H9 (cell line): ENCODE data around the gene SPAG7. TPM values are rescaled to one million over a fixed set of nuclear protein-coding genes. Genes with fewer than 3 reads are reported as not detected.

ENCODE experiments used
- DNase-seq: peaks from one replicate; pipeline ENCODE4 v3.0.0-alpha.2; 2017
- H2AFZ ChIP-seq: one replicate; pipeline ENCODE4 v1.6.1; 2013; ENCODE audit warnings: mild to moderate bottlenecking, low read length, control low read depth, moderate library complexity
- H2AK5ac ChIP-seq: 2 replicates; pipeline ENCODE4 v1.6.1; 2013; ENCODE audit warnings: low read length, control low read depth, mixed read lengths; ENCODE audit not compliant: insufficient read length
- H2BK120ac ChIP-seq: one replicate; pipeline ENCODE4 v1.6.1; 2013; ENCODE audit warnings: low read depth, mild to moderate bottlenecking, low read length, control low read depth, inconsistent platforms; ENCODE audit not compliant: poor library complexity, severe bottlenecking
- H2BK12ac ChIP-seq: 2 replicates; pipeline ENCODE4 v1.6.1; 2013; ENCODE audit warnings: low read length, control low read depth, mixed read lengths, low read depth; ENCODE audit not compliant: insufficient read length
- H2BK15ac ChIP-seq: 2 replicates; pipeline ENCODE4 v1.6.1; 2013; ENCODE audit warnings: low read depth, low read length, control low read depth
- H2BK20ac ChIP-seq: one replicate; pipeline ENCODE4 v1.6.1; 2013; ENCODE audit warnings: low read depth, mild to moderate bottlenecking, low read length, control low read depth, inconsistent platforms; ENCODE audit not compliant: poor library complexity, severe bottlenecking
- H2BK5ac ChIP-seq: 2 replicates; pipeline ENCODE4 v1.6.1; 2013; ENCODE audit warnings: low read length, control low read depth, mixed read lengths; ENCODE audit not compliant: insufficient read length
- H3K14ac ChIP-seq: 2 replicates; pipeline ENCODE4 v1.6.1; 2013; ENCODE audit warnings: low read length, control low read depth; ENCODE audit not compliant: insufficient read depth
- H3K18ac ChIP-seq: 2 replicates; pipeline ENCODE4 v1.6.1; 2013; ENCODE audit warnings: low read depth, mild to moderate bottlenecking, mixed read lengths, low read length, control low read depth; ENCODE audit not compliant: insufficient read length
- H3K23ac ChIP-seq: 2 replicates; pipeline ENCODE4 v1.6.1; 2013; ENCODE audit warnings: low read length, control low read depth, mixed read lengths, low read depth; ENCODE audit not compliant: insufficient read length
- H3K23me2 ChIP-seq: 2 replicates; pipeline ENCODE4 v1.6.1; 2013; ENCODE audit warnings: low read depth, mild to moderate bottlenecking, mixed read lengths, low read length, control low read depth; ENCODE audit not compliant: insufficient read length, poor library complexity, severe bottlenecking
- H3K27ac ChIP-seq: 2 replicates; pipeline ENCODE4 v1.5.1; 2013; ENCODE audit warnings: low read length, control low read depth, mixed read lengths, low read depth; ENCODE audit not compliant: insufficient read length
- H3K27me3 ChIP-seq: 2 replicates; pipeline ENCODE4 v1.6.1; 2013; ENCODE audit warnings: low read length, control low read depth, inconsistent platforms; ENCODE audit not compliant: insufficient read depth
- H3K4ac ChIP-seq: 2 replicates; pipeline ENCODE4 v1.6.1; 2013; ENCODE audit warnings: low read depth, mild to moderate bottlenecking, control low read depth, inconsistent platforms, low read length, moderate library complexity
- H3K4me1 ChIP-seq: 2 replicates; pipeline ENCODE4 v1.6.1; 2013; ENCODE audit warnings: low read length, control low read depth, inconsistent platforms; ENCODE audit not compliant: insufficient read depth
- H3K4me2 ChIP-seq: 2 replicates; pipeline ENCODE4 v1.6.1; 2013; ENCODE audit warnings: low read length, control low read depth, mixed read lengths; ENCODE audit not compliant: insufficient read length, insufficient read depth
- H3K56ac ChIP-seq: 2 replicates; pipeline ENCODE4 v1.6.1; 2013; ENCODE audit warnings: low read depth, mild to moderate bottlenecking, mixed read lengths, low read length, control low read depth; ENCODE audit not compliant: insufficient read length
- H3K79me1 ChIP-seq: 2 replicates; pipeline ENCODE4 v1.6.1; 2013; ENCODE audit warnings: low read depth, mild to moderate bottlenecking, moderate library complexity, low read length, control low read depth, inconsistent platforms; ENCODE audit not compliant: insufficient read depth, poor library complexity, severe bottlenecking
- H3K79me2 ChIP-seq: 2 replicates; pipeline ENCODE4 v1.6.1; 2013; ENCODE audit warnings: low read length, control low read depth, inconsistent platforms; ENCODE audit not compliant: insufficient read depth
- H3K9ac ChIP-seq: 2 replicates; pipeline ENCODE4 v1.6.1; 2013; ENCODE audit warnings: low read length, control low read depth, mixed read lengths; ENCODE audit not compliant: insufficient read length; ENCODE audit errors: extremely low read depth
- H3K9me3 ChIP-seq: one replicate; pipeline ENCODE4 v1.6.1; 2013; ENCODE audit warnings: low read depth, low read length, inconsistent platforms; ENCODE audit not compliant: control insufficient read depth
- H3T11ph ChIP-seq: one replicate; pipeline ENCODE4 v1.6.1; 2013; ENCODE audit warnings: mild to moderate bottlenecking, low read length, control low read depth, inconsistent platforms
- H4K20me1 ChIP-seq: one replicate; pipeline ENCODE4 v1.6.1; 2013; ENCODE audit not compliant: control insufficient read depth, insufficient read length, insufficient read depth
- H4K5ac ChIP-seq: 2 replicates; pipeline ENCODE4 v1.6.1; 2013; ENCODE audit warnings: low read depth, mild to moderate bottlenecking, mixed read lengths, low read length, control low read depth; ENCODE audit not compliant: insufficient read length
- H4K8ac ChIP-seq: replicated peaks from 2 replicates; pipeline ENCODE4 v1.6.1; 2013; ENCODE audit warnings: low read length, control low read depth, mixed read lengths, low read depth; ENCODE audit not compliant: insufficient read length
- H4K91ac ChIP-seq: 2 replicates; pipeline ENCODE4 v1.6.1; 2013; ENCODE audit warnings: low read depth, mild to moderate bottlenecking, moderate library complexity, mixed read lengths, low read length, control low read depth; ENCODE audit not compliant: insufficient read length
- H3K27ac Mint-ChIP-seq, 3 experiments: 2 replicates in 2 of 3; 3 replicates in 1 of 3; pipeline ENCODE4 v1.8.0; 2020 to 2021; ENCODE audit warnings: mixed read lengths in 3 of 3, mild to moderate bottlenecking in 1 of 3, moderate library complexity in 1 of 3
- H3K27me3 Mint-ChIP-seq: 2 replicates; pipeline ENCODE4 v1.8.0; 2021; ENCODE audit warnings: low read depth, mild to moderate bottlenecking, moderate library complexity, mixed read lengths
- H3K36me3 Mint-ChIP-seq, 3 experiments: 2 replicates in 2 of 3; 3 replicates in 1 of 3; pipeline ENCODE4 v1.8.0; 2020 to 2021; ENCODE audit warnings: low read depth in 3 of 3, mixed read lengths in 3 of 3; ENCODE audit not compliant: insufficient read depth in 1 of 3
- H3K4me1 Mint-ChIP-seq, 2 experiments: 2 replicates each; pipeline ENCODE4 v1.8.0; 2020; ENCODE audit warnings: mixed read lengths in 2 of 2
- H3K4me3 Mint-ChIP-seq, 2 experiments: 2 replicates in 1 of 2; 3 replicates in 1 of 2; pipeline ENCODE4 v1.8.0; 2020 to 2021; ENCODE audit warnings: mild to moderate bottlenecking in 2 of 2, mixed read lengths in 2 of 2, moderate library complexity in 1 of 2
- H3K9me3 Mint-ChIP-seq, 2 experiments: 2 replicates in 1 of 2; 3 replicates in 1 of 2; pipeline ENCODE4 v1.8.0; 2020; ENCODE audit warnings: mild to moderate bottlenecking in 2 of 2, mixed read lengths in 2 of 2, moderate library complexity in 1 of 2
- CTCF ChIP-seq: fragments of 200-600 bp; sonication (generic); conservative IDR thresholded peaks from 3 replicates; pipeline ENCODE4 v1.8.0; 2021; ENCODE audit warnings: antibody characterized with exemption, mild to moderate bottlenecking
- WGBS: extraction: QIAGEN DNeasy Blood & Tissue Kit; methylation state at CpG from one replicate; pipeline ENCODE4 v1.1.7; 2013; ENCODE audit warnings: missing lambda C conversion rate, low lambda C conversion rate, mixed read lengths; ENCODE audit not compliant: insufficient read length; ENCODE audit errors: extremely low coverage; 5-methylcytosine and 5-hydroxymethylcytosine counted together
- total RNA-seq: library from RNA; stranded (reverse); gene quantifications from 2 replicates; pipeline ENCODE4 v1.2.1, GENCODE V29; 2021

SPAG7 gene
- total RNA-seq, 1 experiment from 2014 or later = 102 TPM

GRCh38 chr17:4947010-4947410 lies 20.6 kb downstream of the SPAG7 start:
- peaks cover 37 to 38% of the 10 kb centered on the region in 2 experiments for H3K4me1 Mint-ChIP-seq
- no peaks in the 10 kb centered on the region for H3K27me3 ChIP-seq

More at GRCh38 chr17:4947010-4947410, 20.6 kb downstream of the SPAG7 start:
- Histone ChIP-seq H2AFZ (no peak overlapping the region), H3K23ac (no peak overlapping the region), H3K9me3 (no peaks in the 10 kb centered on the region), H3K79me1 (peaks cover 4% of the 10 kb centered on the region), H3K79me2 (peaks cover 13% of the 10 kb centered on the region; the same call in 1 of the 2 replicates), H3T11ph (no peak overlapping the region), H3K4ac (no peak overlapping the region; the same call in 1 of the 2 replicates), H3K4me2 (peak overlapping the region; percentile 72), H2BK20ac (no peak overlapping the region), H2BK15ac (no peak overlapping the region), H3K18ac (no peak overlapping the region), H4K8ac (no peak overlapping the region), H3K14ac (0 out of 2 replicates have a peak overlapping the region, but pooled peaks have one; percentile 31), H3K23me2 (peaks cover 23% of the 10 kb centered on the region), H3K56ac (no peak overlapping the region), H2BK120ac (no peak overlapping the region), H4K91ac (no peak overlapping the region), H3K4me1 (peaks cover 4% of the 10 kb centered on the region; the same call in 1 of the 2 replicates), H2AK5ac (no peak overlapping the region), H2BK5ac (no peak overlapping the region), H3K27ac (no peak overlapping the region), H2BK12ac (no peak overlapping the region), H4K5ac (no peak overlapping the region), H3K9ac (peak overlapping the region; percentile 42), H4K20me1 (no peaks in the 10 kb centered on the region)
- H3K36me3 Mint-ChIP-seq = peaks cover 27 to 55% (median 46%) of the 10 kb centered on the region in 3 experiments
- no peak for DNase-seq
- peaks cover 5% of the 10 kb centered on the region for H3K27me3 Mint-ChIP-seq
- no peak for TF ChIP-seq CTCF
- WGBS = no CpG with 5 or more reads among the region's 7 CpGs
- H3K27ac Mint-ChIP-seq = peak overlapping the region; percentile 32 to 92 (median 78); a peak in 6 of 7 replicates
- peak overlapping the region; percentile 95 to 100 for H3K4me3 Mint-ChIP-seq
- H3K9me3 Mint-ChIP-seq = peaks cover 0 to 2% of the 10 kb centered on the region in 2 experiments; a peak in 2 of 5 replicates
